AG04450 (cell line): ENCODE data around the gene SND1. TPM values are rescaled to one million over a fixed set of nuclear protein-coding genes. Genes with fewer than 3 reads are reported as not detected.

Experiments used
- CTCF ChIA-PET: fragments of 300-600, 350-600 bp; formaldehyde crosslinking; extraction: SDS; loops from one replicate; lab custom pipeline; 2022; ENCODE audit warnings: antibody characterized with exemption, inconsistent platforms; lab: Charles Lee
- POLR2A ChIA-PET: fragments of 350-600 bp; formaldehyde crosslinking; extraction: SDS; loops from one replicate; lab custom pipeline; 2021; ENCODE audit warnings: antibody characterized with exemption, inconsistent platforms; lab: Yijun Ruan, JAX
- DNase-seq: peaks from one replicate; pipeline ENCODE4 v3.0.0-alpha.2; 2011; ENCODE audit warnings: low read depth, low spot score
- H3K27ac ChIP-seq: one replicate; pipeline ENCODE4 v1.5.1; 2012; ENCODE audit warnings: low read depth, low read length, control low read depth
- H3K27me3 ChIP-seq: one replicate; pipeline ENCODE4 v1.6.0; 2012; ENCODE audit warnings: low read length; ENCODE audit not compliant: control insufficient read depth, insufficient read depth
- H3K4me3 ChIP-seq: 2 replicates; pipeline ENCODE4 v1.5.1; 2011; ENCODE audit warnings: mild to moderate bottlenecking, low read depth, low read length, control low read depth
- H3K9me3 ChIP-seq: 2 replicates; pipeline ENCODE4 v1.5.1; 2012; ENCODE audit warnings: low read length; ENCODE audit not compliant: control insufficient read depth, insufficient read depth
- CTCF ChIP-seq: IDR thresholded peaks from 2 replicates; pipeline ENCODE4 v1.5.1; 2011; ENCODE audit warnings: low read depth, low read length, control low read depth, inconsistent platforms
- polyA plus RNA-seq: library from polyadenylated mRNA; depleted of rRNA; stranded (reverse); fragments of >200 nt; gene quantifications from 2 replicates; pipeline ENCODE4 v1.2.3, GENCODE V29; 2011

Gene SND1
- polyA plus RNA-seq, 1 experiment = 247 TPM

DNA sequence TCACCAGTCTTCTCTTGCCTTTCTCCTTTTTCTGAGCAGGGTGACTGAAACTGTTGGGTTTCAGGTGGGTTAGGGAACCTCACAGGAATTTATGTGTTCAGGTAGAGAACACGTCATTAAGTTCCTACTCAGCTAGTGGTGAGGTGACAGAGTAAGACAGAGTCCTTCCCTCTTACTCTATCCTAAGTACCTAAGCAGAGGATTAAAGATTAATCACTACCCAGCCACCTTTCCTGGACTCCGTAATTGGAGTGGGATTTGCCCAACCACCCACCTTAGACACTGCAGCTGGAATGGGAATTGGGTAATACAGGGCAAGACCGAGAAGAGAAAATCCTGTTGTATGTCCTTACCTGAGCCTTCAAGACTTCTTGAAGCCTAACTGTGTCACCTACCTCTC is 221.2 kb downstream of the SND1 start:
- ChIA-PET CTCF (no interaction called here), POLR2A (no interaction called here)
- TF ChIP-seq CTCF = no peak

GRCh38 chr7:127873715-127874636 is 222.0 kb downstream of the SND1 start:
- POLR2A ChIA-PET = no interaction called here
- Histone ChIP-seq H3K27ac (no peak overlapping the region), H3K27me3 (no peaks in the 10 kb centered on the region), H3K9me3 (no peaks in the 10 kb centered on the region), H3K4me3 (no peak overlapping the region)
- no peak for TF ChIP-seq CTCF
- CTCF ChIA-PET = no interaction called here
- DNase-seq = no peak

More for the DNA sequence above, 221.2 kb downstream of the SND1 start:
- Histone ChIP-seq H3K9me3 (no peaks in the 10 kb centered on the region), H3K27ac (no peak overlapping the region), H3K27me3 (no peaks in the 10 kb centered on the region), H3K4me3 (no peak overlapping the region)
- no peak for DNase-seq

GRCh38 chr7:127874951-127875608 is 223.1 kb downstream of the SND1 start:
- Histone ChIP-seq H3K27ac (no peak overlapping the region), H3K9me3 (no peaks in the 10 kb centered on the region), H3K27me3 (no peaks in the 10 kb centered on the region), H3K4me3 (no peak overlapping the region)
- CTCF ChIA-PET = interaction anchor here (0.6 kb wide), 1 partner anchor 13 kb away, joined by 3 read pairs; no protein-coding TSS in a partner anchor
- POLR2A ChIA-PET = no interaction called here
- TF ChIP-seq CTCF = no peak
- DNase-seq = no peak

DNA sequence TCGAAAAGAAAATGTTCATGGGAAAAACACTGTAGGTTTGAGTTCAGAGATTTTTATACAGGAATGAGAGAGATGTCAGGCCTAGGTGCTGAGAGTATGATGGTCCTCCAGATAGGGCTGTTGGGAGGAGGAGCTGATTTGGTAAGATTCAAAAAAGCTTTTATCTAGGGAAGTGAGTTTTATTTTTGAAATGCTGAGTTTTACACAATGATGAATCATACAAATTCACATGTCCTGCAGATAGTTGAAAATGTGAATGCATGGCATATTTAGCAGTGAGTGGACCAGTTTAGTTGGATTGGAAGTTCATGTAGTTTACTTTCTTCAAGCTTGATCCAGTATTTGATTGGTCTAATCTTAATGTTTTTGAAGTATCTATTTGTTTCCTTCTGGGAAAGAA is 224.4 kb downstream of the SND1 start:
- TF ChIP-seq CTCF = no peak
- ChIA-PET POLR2A (no interaction called here), CTCF (interaction anchor here (1.1 kb wide), 1 partner anchor 168 kb away, joined by 3 read pairs; no protein-coding TSS in a partner anchor)

DNA sequence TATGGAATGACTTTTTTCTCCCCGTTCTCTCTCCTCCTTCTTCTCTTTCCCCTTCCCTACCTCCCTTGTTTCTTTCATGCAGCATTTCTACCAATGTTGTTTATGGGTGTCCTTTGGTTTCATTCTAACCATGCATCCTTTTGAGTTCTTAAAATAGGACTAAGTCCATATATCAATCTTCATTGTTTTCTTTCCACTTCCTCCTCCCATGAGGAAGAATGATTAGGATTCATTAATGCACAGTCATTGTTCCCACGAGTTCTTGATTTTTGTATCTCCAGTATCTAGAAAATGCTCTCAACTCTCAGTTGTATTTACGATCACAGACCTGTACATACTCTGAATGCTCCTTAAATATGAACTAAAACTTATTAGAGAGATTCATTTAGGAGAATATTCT is 226.0 kb downstream of the SND1 start:
- DNase-seq = no peak
- TF ChIP-seq CTCF = no peak
- no peak overlapping the region for H3K27ac ChIP-seq
- no peak overlapping the region for H3K4me3 ChIP-seq
- H3K27me3 ChIP-seq = no peaks in the 10 kb centered on the region
- H3K9me3 ChIP-seq = no peaks in the 10 kb centered on the region
- ChIA-PET POLR2A (no interaction called here), CTCF (no interaction called here)

More for the DNA sequence above, 224.4 kb downstream of the SND1 start:
- Histone ChIP-seq H3K27ac (no peak overlapping the region), H3K4me3 (no peak overlapping the region), H3K9me3 (no peaks in the 10 kb centered on the region), H3K27me3 (no peaks in the 10 kb centered on the region)
- DNase-seq = no peak
